ENCODE measurements around the gene FRMD4A. TPM values are rescaled to one million over a fixed set of nuclear protein-coding genes. Genes with fewer than 3 reads are reported as not detected.

The FRMD4A gene
- total and polyA plus RNA-seq, 2 of the 4 experiments (the other 2 are of a cell fraction), result 30.3 to 68.8 TPM

DNA sequence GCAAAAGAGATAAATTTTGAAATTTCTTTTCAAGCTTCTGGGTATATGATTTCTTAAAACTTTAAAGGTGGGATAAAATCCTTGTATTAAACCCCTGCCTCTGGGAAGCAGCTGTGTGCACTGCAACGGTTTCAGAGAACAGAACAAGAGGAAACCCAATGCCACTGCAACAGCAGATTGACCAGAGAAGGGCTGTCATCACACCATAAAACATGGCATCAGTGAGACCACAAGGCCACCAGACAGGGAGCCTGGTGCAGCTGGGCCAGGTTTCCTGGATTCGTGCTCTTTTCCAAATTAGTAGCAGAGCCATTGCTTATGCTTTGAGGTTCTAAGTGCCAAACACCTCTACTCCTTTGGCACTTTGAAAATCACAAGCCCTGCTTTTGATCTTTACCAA, 591.5 kb downstream of the FRMD4A start:
- Histone ChIP-seq H3K18ac (ENCODE audit: low read depth, low read length) (no peak overlapping the region), H2BK5ac (ENCODE audit: low read depth, low read length, poor library complexity, severe bottlenecking) (no peak overlapping the region), H3K36me3 (ENCODE audit: control insufficient read depth, insufficient read depth, low read length) (peaks cover 3% of the 10 kb centered on the region), H3K27ac (ENCODE audit: insufficient read depth, low read length) (no peak overlapping the region), H3K9me1 (ENCODE audit: insufficient read depth, low read length) (peaks cover 3% of the 10 kb centered on the region; the same call in 1 of the 2 replicates), H2AK9ac (replicated peaks; ENCODE audit: low read depth, low read length, poor library complexity) (no peak overlapping the region), H3K79me1 (ENCODE audit: low read depth in 1 of 2, low read length in 2 of 2) (no peaks in the 10 kb centered on the region; a peak in 1 of 4 replicates), H4K20me1 (ENCODE audit: insufficient read depth, low read length) (no peaks in the 10 kb centered on the region), H4K8ac (ENCODE audit: low read depth in 2 of 2, low read length in 2 of 2) (no peak overlapping the region), H3K4me2 (ENCODE audit: low read depth, low read length) (no peak overlapping the region), H4K91ac (ENCODE audit: insufficient read depth, low read depth, low read length) (no peak overlapping the region), H3K9ac (ENCODE audit: low read depth, low read length) (no peak overlapping the region), H2BK15ac (ENCODE audit: low read depth, low read length) (no peak overlapping the region), H2BK20ac (ENCODE audit: low read depth, low read length) (no peak overlapping the region), H4K5ac (ENCODE audit: low read depth, low read length) (no peak overlapping the region), H3K4me3 (ENCODE audit: insufficient read depth, low read depth, low read length) (no peak overlapping the region), H3K4me1 (ENCODE audit: control insufficient read depth, insufficient read depth, low read length) (no peaks in the 10 kb centered on the region), H2BK120ac (ENCODE audit: low read depth, low read length) (no peak overlapping the region), H2AFZ (replicated peaks; ENCODE audit: low read length, poor library complexity) (no peak overlapping the region), H3K14ac (replicated peaks; ENCODE audit: low read depth, low read length) (no peak overlapping the region), H3K27me3 (ENCODE audit: control insufficient read depth, insufficient read depth, low read length) (no peaks in the 10 kb centered on the region), H3K9me3 (ENCODE audit: control insufficient read depth, insufficient read depth, low read length) (no peaks in the 10 kb centered on the region), H3K23ac (ENCODE audit: low read depth, low read length) (0 out of 2 replicates have a peak overlapping the region, but pooled peaks have one; percentile 4), H3K56ac (ENCODE audit: extremely low read depth, insufficient read depth, low read length) (no peak overlapping the region), H3K4ac (ENCODE audit: low read depth, low read length) (no peak overlapping the region), H2AK5ac (ENCODE audit: low read depth, low read length) (no peak overlapping the region)
- WGBS, 2 experiments (ENCODE audit: extremely low coverage in 2 of 2, insufficient read length in 1 of 2), result no CpG with 5 or more reads among the region's 2 CpGs
- dilution Hi-C loops (cut with HindIII; ENCODE audit: low sequenced_read_pairs, unreplicated experiment), result no loop called here
- in situ Hi-C loops (cut with MboI; ENCODE audit: low sequenced_read_pairs), result no loop called here
- no peak for DNase-seq
- no peak for ATAC-seq (ENCODE audit: low read depth)
- CTCF ChIA-PET, result no interaction called here
- no peak for TF ChIP-seq RFX5 (IDR thresholded peaks at IDR 0.05; ENCODE audit: low read depth, low read length)
- TF ChIP-seq, protein P1, sequence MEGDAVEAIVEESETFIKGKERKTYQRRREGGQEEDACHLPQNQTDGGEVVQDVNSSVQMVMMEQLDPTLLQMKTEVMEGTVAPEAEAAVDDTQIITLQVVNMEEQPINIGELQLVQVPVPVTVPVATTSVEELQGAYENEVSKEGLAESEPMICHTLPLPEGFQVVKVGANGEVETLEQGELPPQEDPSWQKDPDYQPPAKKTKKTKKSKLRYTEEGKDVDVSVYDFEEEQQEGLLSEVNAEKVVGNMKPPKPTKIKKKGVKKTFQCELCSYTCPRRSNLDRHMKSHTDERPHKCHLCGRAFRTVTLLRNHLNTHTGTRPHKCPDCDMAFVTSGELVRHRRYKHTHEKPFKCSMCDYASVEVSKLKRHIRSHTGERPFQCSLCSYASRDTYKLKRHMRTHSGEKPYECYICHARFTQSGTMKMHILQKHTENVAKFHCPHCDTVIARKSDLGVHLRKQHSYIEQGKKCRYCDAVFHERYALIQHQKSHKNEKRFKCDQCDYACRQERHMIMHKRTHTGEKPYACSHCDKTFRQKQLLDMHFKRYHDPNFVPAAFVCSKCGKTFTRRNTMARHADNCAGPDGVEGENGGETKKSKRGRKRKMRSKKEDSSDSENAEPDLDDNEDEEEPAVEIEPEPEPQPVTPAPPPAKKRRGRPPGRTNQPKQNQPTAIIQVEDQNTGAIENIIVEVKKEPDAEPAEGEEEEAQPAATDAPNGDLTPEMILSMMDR (conservative IDR thresholded peaks at IDR 0.05; ENCODE audit: low read depth, low read length), result no peak
- TF ChIP-seq, protein P2, sequence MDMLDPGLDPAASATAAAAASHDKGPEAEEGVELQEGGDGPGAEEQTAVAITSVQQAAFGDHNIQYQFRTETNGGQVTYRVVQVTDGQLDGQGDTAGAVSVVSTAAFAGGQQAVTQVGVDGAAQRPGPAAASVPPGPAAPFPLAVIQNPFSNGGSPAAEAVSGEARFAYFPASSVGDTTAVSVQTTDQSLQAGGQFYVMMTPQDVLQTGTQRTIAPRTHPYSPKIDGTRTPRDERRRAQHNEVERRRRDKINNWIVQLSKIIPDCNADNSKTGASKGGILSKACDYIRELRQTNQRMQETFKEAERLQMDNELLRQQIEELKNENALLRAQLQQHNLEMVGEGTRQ (IDR thresholded peaks at IDR 0.05; ENCODE audit: low read depth, low read length), result no peak
- TF ChIP-seq NFE2L2 (IDR thresholded peaks at IDR 0.05; ENCODE audit: low read depth, low read length), result no peak
- TF ChIP-seq SMC3 (IDR thresholded peaks at IDR 0.05; ENCODE audit: low read depth, low read length), result no peak
- TF ChIP-seq POLR2A (IDR thresholded peaks at IDR 0.05; ENCODE audit: low read depth, low read length), result no peak
- TF ChIP-seq CEBPB (IDR thresholded peaks at IDR 0.05; ENCODE audit: low read depth, low read length), result no peak
- no peak for TF ChIP-seq RCOR1 (IDR thresholded peaks at IDR 0.05; ENCODE audit: insufficient replicate concordance, low read length)
- TF ChIP-seq CHD1 (IDR thresholded peaks at IDR 0.05; ENCODE audit: low read depth, low read length), result no peak
- no peak for TF ChIP-seq MXI1 (IDR thresholded peaks at IDR 0.05; ENCODE audit: borderline replicate concordance, low read depth, low read length)
- TF ChIP-seq, protein P3, sequence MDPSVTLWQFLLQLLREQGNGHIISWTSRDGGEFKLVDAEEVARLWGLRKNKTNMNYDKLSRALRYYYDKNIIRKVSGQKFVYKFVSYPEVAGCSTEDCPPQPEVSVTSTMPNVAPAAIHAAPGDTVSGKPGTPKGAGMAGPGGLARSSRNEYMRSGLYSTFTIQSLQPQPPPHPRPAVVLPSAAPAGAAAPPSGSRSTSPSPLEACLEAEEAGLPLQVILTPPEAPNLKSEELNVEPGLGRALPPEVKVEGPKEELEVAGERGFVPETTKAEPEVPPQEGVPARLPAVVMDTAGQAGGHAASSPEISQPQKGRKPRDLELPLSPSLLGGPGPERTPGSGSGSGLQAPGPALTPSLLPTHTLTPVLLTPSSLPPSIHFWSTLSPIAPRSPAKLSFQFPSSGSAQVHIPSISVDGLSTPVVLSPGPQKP (IDR thresholded peaks at IDR 0.05; ENCODE audit: borderline replicate concordance, low read depth, low read length), result no peak
- no peak for TF ChIP-seq MAZ (IDR thresholded peaks at IDR 0.05; ENCODE audit: borderline replicate concordance, low read depth, low read length)
- no peak for TF ChIP-seq FOS (IDR thresholded peaks at IDR 0.05; ENCODE audit: low read depth, low read length)
- TF ChIP-seq BHLHE40 (IDR thresholded peaks at IDR 0.05; ENCODE audit: low read depth, low read length), result no peak
- TF ChIP-seq MAFK (IDR thresholded peaks at IDR 0.05; ENCODE audit: low read depth, low read length), result no peak
- TF ChIP-seq RAD21 (IDR thresholded peaks at IDR 0.05; ENCODE audit: low read length), result no peak
- BruUV-seq (replicated peaks), result no TSS peak
- intact Hi-C loops (cut with micrococcal nuclease), result no loop called here
- POLR2A ChIA-PET (ENCODE audit: unreplicated experiment), result no interaction called here

All from IMR-90 (cell line).